B cell (primary cell): ENCODE measurements around the gene TNFSF12. TPM values are rescaled to one million over a fixed set of nuclear protein-coding genes. Genes with fewer than 3 reads are reported as not detected.

Experiments used
- ATAC-seq: fragments of 200-7000 bp; cut with Tn5 transposase; one replicate; pipeline ENCODE4 v1.10.0; 2021; ENCODE audit warnings: low read depth, mild to moderate bottlenecking, moderate number of reproducible peaks, moderate library complexity
- CTCF ChIA-PET: fragments of 350-600 bp; sonication (Branson Sonifier 250); formaldehyde crosslinking; loops from one replicate; lab custom pipeline; 2021; ENCODE audit warnings: antibody characterized with exemption, inconsistent platforms; lab: Charles Lee
- POLR2A ChIA-PET: fragments of 350-600 bp; sonication (Branson Sonifier 250); formaldehyde crosslinking; loops from one replicate; lab custom pipeline; 2021; ENCODE audit warnings: antibody characterized with exemption; lab: Charles Lee
- DNase-seq: peaks from one replicate; pipeline ENCODE4 v3.0.0; 2013
- H2AFZ ChIP-seq: 2 replicates; pipeline ENCODE4 v1.6.1; 2012; ENCODE audit warnings: mild to moderate bottlenecking, low read depth, low read length; ENCODE audit not compliant: insufficient read depth, poor library complexity, severe bottlenecking
- H3K27ac ChIP-seq, 2 donors: 1 replicate in 1 of 2; 2 replicates in 1 of 2; pipeline ENCODE4 v1.5.1; 2012 to 2013; ENCODE audit warnings: low read length in 2 of 2, mild to moderate bottlenecking in 2 of 2, moderate library complexity in 1 of 2
- H3K27me3 ChIP-seq, 4 experiments: fragments of 200-600 bp in 1 of 4; sonication (generic) in 1 of 4; replicated peaks in 1 of 4; 1 replicate in 2 of 4; 2 replicates in 2 of 4; pipeline versions ENCODE4 v1.6.1 to v1.7.0; 2013 to 2016; ENCODE audit warnings: low read length in 3 of 4, mild to moderate bottlenecking in 2 of 4, mixed read lengths in 1 of 4, moderate library complexity in 1 of 4; ENCODE audit not compliant: insufficient read depth in 4 of 4, control insufficient read depth in 3 of 4; ENCODE audit errors: control extremely low read depth in 1 of 4
- H3K36me3 ChIP-seq, 2 experiments: replicated peaks in 1 of 2; 1 replicate in 1 of 2; 2 replicates in 1 of 2; pipeline versions ENCODE4 v1.6.1 to v1.7.1; 2013; ENCODE audit warnings: low read length in 1 of 2; ENCODE audit not compliant: insufficient read depth in 2 of 2, control insufficient read depth in 1 of 2; ENCODE audit errors: control extremely low read depth in 1 of 2, extremely low read depth in 1 of 2
- H3K4me1 ChIP-seq, 2 donors: fragments of 200-600 bp in 1 of 2; sonication (generic) in 1 of 2; 1 replicate in 1 of 2; 2 replicates in 1 of 2; pipeline versions ENCODE4 v1.5.1 to v1.6.1; 2013 to 2017; ENCODE audit warnings: low read length in 2 of 2; ENCODE audit not compliant: control insufficient read depth in 2 of 2, insufficient read depth in 2 of 2
- H3K4me2 ChIP-seq: replicated peaks from 2 replicates; pipeline ENCODE3; 2012; ENCODE audit warnings: mild to moderate bottlenecking, low read depth, low read length; ENCODE audit not compliant: poor library complexity, severe bottlenecking
- H3K4me3 ChIP-seq, 5 experiments: fragments of 200-600 bp in 1 of 5; sonication (generic) in 1 of 5; 1 replicate in 3 of 5; 2 replicates in 2 of 5; pipeline versions ENCODE4 v1.5.1 to v1.7.0; 2011 to 2016; ENCODE audit warnings: low read length in 4 of 5, mild to moderate bottlenecking in 4 of 5, low read depth in 2 of 5, control low read depth in 1 of 5, moderate library complexity in 1 of 5; ENCODE audit not compliant: insufficient read depth in 1 of 5; ENCODE audit errors: control extremely low read depth in 1 of 5, extremely low read depth in 1 of 5
- H3K79me2 ChIP-seq: fragments of 200-600 bp; sonication (generic); one replicate; pipeline ENCODE4 v1.6.0; 2016; ENCODE audit warnings: low read length; ENCODE audit not compliant: control insufficient read depth, insufficient read depth
- H3K9ac ChIP-seq: fragments of 200-600 bp; sonication (generic); 2 replicates; pipeline ENCODE4 v1.6.1; 2017; ENCODE audit warnings: mild to moderate bottlenecking, low read length, moderate library complexity
- H3K9me3 ChIP-seq, 3 donors: one replicate each; pipeline versions ENCODE4 v1.6.1 to v1.7.1; 2013; ENCODE audit warnings: low read length in 2 of 3; ENCODE audit not compliant: control insufficient read depth in 2 of 3, insufficient read depth in 1 of 3; ENCODE audit errors: control extremely low read depth in 1 of 3
- H4K20me1 ChIP-seq: 2 replicates; pipeline ENCODE4 v1.6.0; 2012; ENCODE audit warnings: mild to moderate bottlenecking, low read length; ENCODE audit not compliant: insufficient read depth, control insufficient read depth, poor library complexity, severe bottlenecking
- H3K27ac Mint-ChIP-seq: one replicate; pipeline ENCODE4 v1.8.0; 2021; ENCODE audit warnings: mixed read lengths
- H3K27me3 Mint-ChIP-seq: one replicate; pipeline ENCODE4 v1.8.0; 2021; ENCODE audit warnings: mixed read lengths
- H3K4me1 Mint-ChIP-seq: one replicate; pipeline ENCODE4 v1.8.0; 2021; ENCODE audit warnings: mixed read lengths
- H3K4me3 Mint-ChIP-seq: one replicate; pipeline ENCODE4 v1.8.0; 2021; ENCODE audit warnings: mixed read lengths
- H3K9me3 Mint-ChIP-seq: one replicate; pipeline ENCODE4 v1.8.0; 2022; ENCODE audit warnings: mixed read lengths; ENCODE audit not compliant: insufficient read depth
- CTCF ChIP-seq: fragments of 200-600 bp; IDR thresholded peaks from one replicate; pipeline ENCODE4 v1.8.0; 2022; ENCODE audit warnings: antibody characterized with exemption, mild to moderate bottlenecking
- EZH2 ChIP-seq: IDR thresholded peaks from 2 replicates; pipeline ENCODE4 v1.6.1; 2012; ENCODE audit warnings: borderline replicate concordance, low read depth, mild to moderate bottlenecking, moderate library complexity, low read length; ENCODE audit not compliant: insufficient read depth, poor library complexity, severe bottlenecking
- WGBS: methylation state at CpG from one replicate; pipeline ENCODE4 v1.1.5; 2013; ENCODE audit warnings: missing lambda C conversion rate; ENCODE audit not compliant: insufficient coverage; 5-methylcytosine and 5-hydroxymethylcytosine counted together
- intact Hi-C: fragments of 100-400 bp; cut with micrococcal nuclease; formaldehyde crosslinking; loops from one replicate; pipeline ENCODE4 v1.10.0; 2022
- polyA plus RNA-seq: library from polyadenylated mRNA; depleted of rRNA; stranded (reverse); fragments of >200 nt; gene quantifications from 2 replicates; pipeline ENCODE4 v1.2.3, GENCODE V29; 2012
- total RNA-seq, 2 donors: library from RNA; stranded (reverse); fragments of 120-200 nt in 1 of 2; gene quantifications; 1 replicate in 1 of 2; 2 replicates in 1 of 2; pipeline versions ENCODE4 v1.2.3 to v1.2.4, GENCODE V29; 2013 to 2022

The TNFSF12 gene
- total and polyA plus RNA-seq, 2 donors (not counting 1 experiment from before 2014, with no cell fraction given) = 40.6 to 53.4 TPM

GRCh38 chr17:7561028-7561575 is 12.2 kb downstream of the TNFSF12 start:
- WGBS = 0% methylated on average over 25 of the region's 32 CpGs
- peaks cover 53% of the 10 kb centered on the region for H3K4me1 Mint-ChIP-seq
- ChIA-PET POLR2A (interaction anchor here (0.5 to 4.3 kb wide), 21 partner anchors 8 to 283 kb away, joined by 3 to 32 read pairs (median 4); partner anchors contain the start of genes CD68, MPDU1, POLR2A and TP53), CTCF (interaction anchor here (0.6 to 25.0 kb wide), 42 partner anchors 9 to 425 kb away, joined by 3 to 666 read pairs (median 5); partner anchors contain the start of genes ACAP1, CD68, FXR2 and MPDU1)
- Histone ChIP-seq H3K4me2 (peak overlapping the region; percentile 96), H3K36me3 (peaks cover 2 to 31% of the 10 kb centered on the region in 2 experiments), H3K9me3 (no peaks in the 10 kb centered on the region), H3K4me1 (peaks cover 41 to 61% of the 10 kb centered on the region in 2 donors), H3K79me2 (peaks cover 55% of the 10 kb centered on the region), H4K20me1 (peaks cover 17% of the 10 kb centered on the region), H3K9ac (peak overlapping the region; percentile 97), H2AFZ (peak overlapping the region; percentile 81), H3K4me3 (peak overlapping the region; percentile 53 to 95 (median 81)), H3K27ac (peak overlapping the region; percentile 97), H3K27me3 (no peaks in the 10 kb centered on the region)
- DNase-seq (peak; percentile 89), ATAC-seq (peak; percentile 64)
- peak overlapping the region; percentile 97 for H3K4me3 Mint-ChIP-seq
- intact Hi-C loops = loop anchor here (1.0 to 5.0 kb wide), 11 partner anchors 9 to 324 kb away; partner anchors contain the start of genes ELP5, MPDU1, PHF23 and POLR2A
- peak overlapping the region; percentile 98 for H3K27ac Mint-ChIP-seq
- H3K9me3 Mint-ChIP-seq = no peaks in the 10 kb centered on the region
- no peaks in the 10 kb centered on the region for H3K27me3 Mint-ChIP-seq
- TF ChIP-seq EZH2 = no peak
- TF ChIP-seq CTCF = peak; percentile 80
